ENCODE results near the gene POMGNT2. TPM values are rescaled to one million over a fixed set of nuclear protein-coding genes. Genes with fewer than 3 reads are reported as not detected.

The POMGNT2 gene
- total RNA-seq, 1 donor, result 10.1 TPM

DNA sequence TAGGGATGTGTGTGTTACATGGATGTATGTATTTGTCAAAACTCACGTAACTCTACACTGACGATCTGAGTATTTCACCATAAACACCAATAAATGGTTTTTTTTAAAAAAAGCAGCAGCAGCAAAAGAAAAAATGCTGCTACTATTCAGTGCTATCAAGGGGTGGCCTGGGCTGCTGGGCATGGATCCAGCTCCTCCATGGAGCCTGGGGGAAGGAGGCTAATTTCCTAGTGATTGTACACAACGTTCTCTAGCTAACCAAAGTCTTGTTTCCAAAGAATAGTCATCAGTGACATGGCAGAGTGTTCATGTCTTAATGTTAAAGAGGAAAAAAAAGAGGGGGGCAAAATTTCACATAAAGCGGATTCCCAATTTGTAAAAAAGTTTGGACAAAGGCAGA lies 29.0 kb downstream of the POMGNT2 start:
- Histone ChIP-seq H3K79me2 (ENCODE audit: insufficient read depth, low read length) (no peaks in the 10 kb centered on the region), H3K9me3 (ENCODE audit: low read depth, low read length) (no peaks in the 10 kb centered on the region), H4K20me1 (ENCODE audit: insufficient read depth, low read length) (peaks cover under 1% of the 10 kb centered on the region), H2AFZ (ENCODE audit: low read length) (no peak overlapping the region), H3K36me3 (ENCODE audit: insufficient read depth, low read length) (no peaks in the 10 kb centered on the region), H3K4me3 (ENCODE audit: insufficient read depth, low read length) (no peak overlapping the region), H3K4me1 (ENCODE audit: insufficient read depth, low read length) (no peaks in the 10 kb centered on the region), H3K4me2 (ENCODE audit: insufficient read depth, low read length) (no peak overlapping the region), H3K27ac (ENCODE audit: low read depth, low read length) (no peak overlapping the region), H3K27me3 (ENCODE audit: insufficient read depth, low read length) (no peaks in the 10 kb centered on the region)
- TF ChIP-seq, protein P1, sequence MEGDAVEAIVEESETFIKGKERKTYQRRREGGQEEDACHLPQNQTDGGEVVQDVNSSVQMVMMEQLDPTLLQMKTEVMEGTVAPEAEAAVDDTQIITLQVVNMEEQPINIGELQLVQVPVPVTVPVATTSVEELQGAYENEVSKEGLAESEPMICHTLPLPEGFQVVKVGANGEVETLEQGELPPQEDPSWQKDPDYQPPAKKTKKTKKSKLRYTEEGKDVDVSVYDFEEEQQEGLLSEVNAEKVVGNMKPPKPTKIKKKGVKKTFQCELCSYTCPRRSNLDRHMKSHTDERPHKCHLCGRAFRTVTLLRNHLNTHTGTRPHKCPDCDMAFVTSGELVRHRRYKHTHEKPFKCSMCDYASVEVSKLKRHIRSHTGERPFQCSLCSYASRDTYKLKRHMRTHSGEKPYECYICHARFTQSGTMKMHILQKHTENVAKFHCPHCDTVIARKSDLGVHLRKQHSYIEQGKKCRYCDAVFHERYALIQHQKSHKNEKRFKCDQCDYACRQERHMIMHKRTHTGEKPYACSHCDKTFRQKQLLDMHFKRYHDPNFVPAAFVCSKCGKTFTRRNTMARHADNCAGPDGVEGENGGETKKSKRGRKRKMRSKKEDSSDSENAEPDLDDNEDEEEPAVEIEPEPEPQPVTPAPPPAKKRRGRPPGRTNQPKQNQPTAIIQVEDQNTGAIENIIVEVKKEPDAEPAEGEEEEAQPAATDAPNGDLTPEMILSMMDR (IDR thresholded peaks at IDR 0.05; ENCODE audit: extremely low read depth, low read depth, low read length), result no peak
- no peak for DNase-seq (ENCODE audit: insufficient read length, low spot score, missing footprints)

DNA sequence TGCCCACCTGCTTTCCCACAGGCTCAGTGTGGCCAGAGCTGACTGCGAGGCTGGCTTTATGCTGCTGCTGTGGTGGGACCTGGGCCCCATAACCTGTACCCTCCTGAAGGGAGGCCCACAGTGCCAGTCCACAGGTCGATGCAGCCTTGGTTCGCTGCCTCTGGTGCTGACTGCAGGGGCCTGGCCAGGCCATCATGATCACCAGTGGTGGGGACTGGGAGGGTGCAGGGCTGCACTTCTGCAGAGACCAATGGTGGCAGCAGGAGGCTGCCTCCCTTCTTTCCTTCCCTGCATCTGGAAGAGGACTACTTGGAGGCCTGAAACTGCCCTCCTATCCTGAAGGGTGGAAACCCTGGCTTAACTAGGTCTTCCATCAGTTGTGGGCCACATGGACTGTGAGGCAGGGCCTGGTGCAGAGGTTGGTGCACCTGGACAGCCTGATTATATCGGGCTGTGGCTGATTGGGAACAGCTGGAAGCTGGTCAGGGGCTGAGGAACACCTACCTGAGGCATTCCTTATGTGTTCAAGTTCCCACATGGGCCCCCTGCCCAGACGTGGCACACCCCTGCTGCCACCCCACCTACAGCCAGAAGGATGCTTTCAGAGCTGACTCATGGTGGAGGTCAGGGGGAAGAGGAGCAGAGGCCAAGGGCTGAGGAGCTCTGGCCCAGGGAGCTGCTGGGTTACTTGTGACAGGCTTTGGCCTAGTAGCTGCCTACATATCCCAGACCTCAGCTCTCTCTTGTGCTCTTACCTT lies 29.8 kb downstream of the POMGNT2 start:
- H3K4me3 ChIP-seq (ENCODE audit: insufficient read depth, low read length), result no peak overlapping the region
- H3K79me2 ChIP-seq (ENCODE audit: insufficient read depth, low read length), result no peaks in the 10 kb centered on the region
- TF ChIP-seq, protein P1 (IDR thresholded peaks at IDR 0.05; ENCODE audit: extremely low read depth, low read depth, low read length), result no peak
- no peak overlapping the region for H2AFZ ChIP-seq (ENCODE audit: low read length)
- H3K9me3 ChIP-seq (ENCODE audit: low read depth, low read length), result no peaks in the 10 kb centered on the region
- no peaks in the 10 kb centered on the region for H4K20me1 ChIP-seq (ENCODE audit: insufficient read depth, low read length)
- DNase-seq (ENCODE audit: insufficient read length, low spot score, missing footprints), result no peak
- H3K4me2 ChIP-seq (ENCODE audit: insufficient read depth, low read length), result no peak overlapping the region
- no peaks in the 10 kb centered on the region for H3K4me1 ChIP-seq (ENCODE audit: insufficient read depth, low read length)
- H3K27me3 ChIP-seq (ENCODE audit: insufficient read depth, low read length), result no peaks in the 10 kb centered on the region
- no peak overlapping the region for H3K27ac ChIP-seq (ENCODE audit: low read depth, low read length)
- no peaks in the 10 kb centered on the region for H3K36me3 ChIP-seq (ENCODE audit: insufficient read depth, low read length)

DNA sequence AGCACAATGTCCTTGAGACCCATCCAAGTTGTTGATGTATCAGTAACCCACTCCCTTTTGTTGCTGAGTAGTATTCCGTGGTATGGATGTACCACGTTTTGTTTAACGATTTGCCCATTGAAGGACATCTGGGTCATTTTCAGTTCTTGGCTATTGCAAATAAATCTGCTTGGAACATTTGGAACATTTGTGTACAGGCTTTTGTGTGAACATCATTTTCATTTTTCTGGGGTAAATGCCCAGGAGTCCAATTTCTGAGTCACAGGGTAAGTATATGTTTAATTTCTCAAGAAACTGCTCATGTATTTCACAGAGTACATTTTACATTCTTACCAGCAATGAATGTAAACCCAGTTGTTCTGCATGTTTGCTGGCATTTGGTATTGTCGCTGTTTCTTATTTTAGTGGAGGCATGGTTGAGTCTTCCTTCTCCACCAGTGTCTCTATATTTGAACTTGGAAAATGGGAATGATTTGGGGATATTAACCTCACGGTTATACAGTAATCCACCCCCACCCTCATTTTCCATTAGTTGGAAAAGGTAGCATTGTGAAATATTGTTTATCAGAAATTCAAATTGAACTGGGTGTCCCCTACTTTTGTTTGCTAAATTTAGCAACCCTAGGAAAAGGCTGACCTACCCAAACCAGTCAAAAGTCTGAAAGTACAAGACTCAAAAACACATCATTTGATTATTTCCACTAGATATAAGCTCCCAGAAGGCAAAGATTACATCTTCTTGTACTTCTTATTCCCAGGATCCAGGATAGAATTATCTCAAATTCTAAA lies 30.8 kb downstream of the POMGNT2 start:
- H3K4me3 ChIP-seq (ENCODE audit: insufficient read depth, low read length), result no peak overlapping the region
- H3K27ac ChIP-seq (ENCODE audit: low read depth, low read length), result no peak overlapping the region
- TF ChIP-seq, protein P1 (IDR thresholded peaks at IDR 0.05; ENCODE audit: extremely low read depth, low read depth, low read length), result no peak
- H3K4me2 ChIP-seq (ENCODE audit: insufficient read depth, low read length), result no peak overlapping the region
- no peaks in the 10 kb centered on the region for H3K27me3 ChIP-seq (ENCODE audit: insufficient read depth, low read length)
- no peaks in the 10 kb centered on the region for H3K9me3 ChIP-seq (ENCODE audit: low read depth, low read length)
- H2AFZ ChIP-seq (ENCODE audit: low read length), result no peak overlapping the region
- H3K79me2 ChIP-seq (ENCODE audit: insufficient read depth, low read length), result no peaks in the 10 kb centered on the region
- H4K20me1 ChIP-seq (ENCODE audit: insufficient read depth, low read length), result no peaks in the 10 kb centered on the region
- no peaks in the 10 kb centered on the region for H3K4me1 ChIP-seq (ENCODE audit: insufficient read depth, low read length)
- no peak for DNase-seq (ENCODE audit: insufficient read length, low spot score, missing footprints)
- no peaks in the 10 kb centered on the region for H3K36me3 ChIP-seq (ENCODE audit: insufficient read depth, low read length)

DNA sequence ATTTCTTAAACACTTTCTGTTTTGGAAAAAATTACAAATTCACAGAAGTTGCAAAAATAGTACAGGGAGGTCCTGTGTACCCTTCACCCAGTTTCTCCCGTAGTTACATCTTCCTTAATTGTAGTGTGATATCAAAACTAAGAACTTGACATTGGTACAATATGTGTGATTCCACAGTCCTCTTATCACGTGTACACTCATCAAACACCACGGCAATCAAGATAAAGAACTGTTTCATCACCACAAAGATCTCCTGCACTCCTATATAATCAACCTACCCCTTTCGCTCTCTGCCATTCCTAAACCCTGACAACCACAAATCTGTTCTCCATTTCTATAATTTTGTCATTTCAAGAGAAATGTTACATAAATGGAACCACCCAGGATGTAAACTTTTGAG lies 31.4 kb downstream of the POMGNT2 start:
- H3K9me3 ChIP-seq (ENCODE audit: low read depth, low read length), result no peaks in the 10 kb centered on the region
- no peaks in the 10 kb centered on the region for H3K4me1 ChIP-seq (ENCODE audit: insufficient read depth, low read length)
- no peak overlapping the region for H3K4me3 ChIP-seq (ENCODE audit: insufficient read depth, low read length)
- no peak overlapping the region for H3K4me2 ChIP-seq (ENCODE audit: insufficient read depth, low read length)
- H2AFZ ChIP-seq (ENCODE audit: low read length), result no peak overlapping the region
- no peaks in the 10 kb centered on the region for H4K20me1 ChIP-seq (ENCODE audit: insufficient read depth, low read length)
- H3K27ac ChIP-seq (ENCODE audit: low read depth, low read length), result no peak overlapping the region
- TF ChIP-seq, protein P1 (IDR thresholded peaks at IDR 0.05; ENCODE audit: extremely low read depth, low read depth, low read length), result no peak
- H3K79me2 ChIP-seq (ENCODE audit: insufficient read depth, low read length), result no peaks in the 10 kb centered on the region
- DNase-seq (ENCODE audit: insufficient read length, low spot score, missing footprints), result no peak
- no peaks in the 10 kb centered on the region for H3K27me3 ChIP-seq (ENCODE audit: insufficient read depth, low read length)
- no peaks in the 10 kb centered on the region for H3K36me3 ChIP-seq (ENCODE audit: insufficient read depth, low read length)
